ENCODE measurements around the gene CHAT.

Gene CHAT

DNA sequence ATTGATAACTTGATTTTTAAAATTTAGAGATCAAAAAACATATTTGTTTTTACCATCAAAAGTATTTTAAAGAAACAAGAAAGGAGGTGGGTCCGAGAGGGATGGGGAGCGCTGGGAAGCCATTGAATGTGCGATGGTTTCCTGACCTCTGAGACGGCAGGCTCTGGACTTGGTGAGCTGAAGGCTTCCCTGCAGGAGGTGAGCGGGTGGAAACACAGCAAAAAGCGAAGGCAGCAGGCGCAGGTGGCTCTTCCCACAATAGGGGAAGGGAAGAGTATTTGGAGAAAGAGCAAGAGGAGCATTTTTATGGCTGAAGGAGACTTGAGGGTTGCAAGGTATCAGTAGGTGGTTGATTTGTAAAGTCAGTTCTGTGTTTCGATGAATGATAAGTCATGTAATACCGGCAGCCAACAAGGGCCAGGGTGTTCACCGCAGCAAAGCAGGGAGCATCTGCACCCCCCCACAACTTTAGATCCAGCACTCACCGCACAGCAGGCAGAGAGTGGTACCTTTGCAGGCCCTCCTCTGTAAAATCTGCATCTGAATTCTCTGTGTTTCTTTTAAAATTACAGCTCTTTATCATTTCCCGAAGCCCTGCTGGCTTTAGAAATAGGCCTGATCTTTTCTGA, 76.2 kb downstream of the CHAT start:
- no peak for DNase-seq

DNA sequence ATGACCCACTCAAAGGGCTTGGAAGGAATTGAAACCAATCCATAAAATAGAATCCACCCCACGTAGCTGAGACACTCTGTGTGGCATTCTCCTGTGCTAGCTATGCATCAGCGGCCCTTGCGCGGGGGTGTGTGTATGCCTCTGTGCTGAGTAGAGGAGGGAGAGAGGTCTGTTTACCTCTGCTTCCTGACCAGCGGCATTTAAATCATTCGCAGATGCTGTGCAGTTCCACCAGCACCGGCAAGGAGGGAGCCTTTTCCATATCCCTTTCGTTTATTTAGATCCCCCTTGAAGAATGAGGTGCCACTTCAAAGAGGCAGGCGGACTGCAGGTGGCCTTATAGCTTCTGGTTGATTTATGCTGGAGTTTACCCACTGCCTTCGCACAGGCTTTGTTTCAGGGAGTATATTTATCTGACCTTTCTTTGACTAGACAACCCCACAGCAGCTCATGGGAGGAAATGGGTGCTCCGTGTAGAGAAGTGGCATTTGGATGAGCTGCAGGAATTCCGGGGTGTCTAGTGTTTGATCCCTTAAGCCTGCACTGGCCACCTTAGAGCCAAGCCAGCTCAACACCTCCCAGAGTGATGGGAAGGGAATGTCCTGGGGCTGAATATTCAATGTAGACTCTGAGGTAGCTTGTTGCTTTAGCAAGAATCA, 77.0 kb downstream of the CHAT start:
- no peak for DNase-seq

GRCh38 chr10:49691588-49691987, 77.8 kb downstream of the CHAT start:
- DNase-seq, result no peak

DNA sequence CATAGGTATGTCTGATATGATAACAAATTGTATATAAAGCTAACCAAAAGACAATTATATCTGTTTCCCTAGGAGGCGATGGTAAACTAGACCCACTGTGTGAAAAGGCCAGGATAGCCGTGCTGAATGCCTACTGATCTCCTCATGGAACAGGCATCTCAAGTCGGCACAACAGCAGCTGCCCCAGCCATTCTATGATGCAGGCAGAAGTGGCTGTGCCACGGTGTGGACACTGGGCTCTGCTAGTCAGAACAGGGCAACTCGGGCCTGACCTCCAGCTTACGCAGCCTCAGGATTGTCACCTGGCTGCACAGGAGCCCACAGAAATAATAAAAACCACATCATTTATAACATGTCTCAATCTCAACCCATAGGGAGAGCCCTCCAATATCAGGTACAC, 80.6 kb downstream of the CHAT start:
- no peak for DNase-seq

- no peak for DNase-seq
Observed at GRCh38 chr10:49696311-49696710, 82.5 kb downstream of the CHAT start.

DNA sequence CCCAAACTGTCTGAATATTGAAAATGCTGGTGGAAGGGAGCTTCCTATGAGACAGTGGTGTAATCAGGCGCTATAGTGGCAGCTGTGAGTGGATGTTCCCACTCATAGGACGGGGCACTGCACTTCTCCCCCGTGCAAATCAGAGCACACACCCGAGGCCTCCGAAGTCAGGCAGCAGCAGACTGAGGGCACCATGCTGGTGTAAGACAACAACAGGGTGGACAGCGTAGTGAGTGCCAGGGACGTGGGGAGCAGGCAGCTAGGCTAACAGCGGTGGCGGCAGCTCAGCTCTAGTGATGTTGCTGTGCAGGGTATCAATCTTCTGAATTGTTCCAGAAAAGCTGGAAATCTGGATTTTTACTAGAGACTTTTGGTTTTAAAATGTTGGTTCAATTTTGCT, 84.8 kb downstream of the CHAT start:
- DNase-seq, result no peak

GRCh38 chr10:49700211-49700610, 86.4 kb downstream of the CHAT start:
- DNase-seq, result no peak

GRCh38 chr10:49700997-49701396, 87.2 kb downstream of the CHAT start:
- DNase-seq, result no peak

- DNase-seq, result no peak
Observed at GRCh38 chr10:49707585-49707984, 93.7 kb downstream of the CHAT start.

GRCh38 chr10:49709934-49710333, 96.1 kb downstream of the CHAT start:
- no peak for DNase-seq

DNA sequence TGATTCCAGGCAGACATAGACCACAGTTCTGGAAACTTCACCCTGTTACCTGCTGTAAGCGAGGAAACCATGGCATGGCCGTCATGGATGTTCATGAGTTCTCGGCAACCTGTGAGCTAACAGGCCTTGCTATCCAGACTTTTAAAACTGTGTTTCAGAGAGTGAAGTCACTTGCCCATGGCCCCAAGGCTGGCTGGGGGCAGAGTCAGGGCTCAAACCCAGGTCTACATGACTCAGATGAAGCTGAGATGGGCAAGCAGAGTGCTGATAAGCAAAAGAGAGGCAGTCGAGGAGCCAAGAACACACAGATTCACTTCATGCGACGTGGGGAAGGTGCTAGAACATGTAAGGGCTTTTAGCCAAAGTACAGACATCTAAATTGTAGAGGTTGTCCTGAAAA, 97.1 kb downstream of the CHAT start:
- DNase-seq, result no peak

- DNase-seq, result no peak
Observed at GRCh38 chr10:49711481-49711880, 97.6 kb downstream of the CHAT start.

DNA sequence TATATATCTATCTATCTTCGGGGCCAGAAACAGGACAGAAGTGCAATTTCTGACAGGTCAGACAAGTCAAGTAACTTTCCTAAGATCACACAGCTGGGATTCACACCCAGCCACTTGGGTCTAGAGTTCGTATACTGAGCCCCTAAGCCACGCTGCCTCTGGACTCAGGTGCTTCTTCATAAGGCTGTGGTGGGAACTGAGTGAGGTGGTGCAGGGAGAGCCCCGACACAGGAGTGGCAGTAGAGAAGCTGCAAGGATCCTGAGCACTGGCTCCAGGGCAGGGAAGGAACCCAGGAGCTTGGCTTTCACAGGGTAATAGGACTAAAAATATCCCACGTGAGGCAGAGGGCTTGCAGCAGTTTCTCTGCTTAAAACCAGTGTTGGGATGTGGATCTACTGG, 99.4 kb downstream of the CHAT start:
- no peak for DNase-seq

Data from GOT3 (cell line).